Bronchus fibroblast of lung (primary cell): ENCODE results near the gene SMIM36. TPM values are rescaled to one million over a fixed set of nuclear protein-coding genes. Genes with fewer than 3 reads are reported as not detected.

Experiments used
- total RNA-seq: library from RNA; depleted of rRNA; stranded (reverse); fragments of >200 nt; gene quantifications from 2 replicates; pipeline ENCODE4 v1.2.3, GENCODE V29; 2015

Gene SMIM36
- not detected in 2 replicates for total RNA-seq

DNA sequence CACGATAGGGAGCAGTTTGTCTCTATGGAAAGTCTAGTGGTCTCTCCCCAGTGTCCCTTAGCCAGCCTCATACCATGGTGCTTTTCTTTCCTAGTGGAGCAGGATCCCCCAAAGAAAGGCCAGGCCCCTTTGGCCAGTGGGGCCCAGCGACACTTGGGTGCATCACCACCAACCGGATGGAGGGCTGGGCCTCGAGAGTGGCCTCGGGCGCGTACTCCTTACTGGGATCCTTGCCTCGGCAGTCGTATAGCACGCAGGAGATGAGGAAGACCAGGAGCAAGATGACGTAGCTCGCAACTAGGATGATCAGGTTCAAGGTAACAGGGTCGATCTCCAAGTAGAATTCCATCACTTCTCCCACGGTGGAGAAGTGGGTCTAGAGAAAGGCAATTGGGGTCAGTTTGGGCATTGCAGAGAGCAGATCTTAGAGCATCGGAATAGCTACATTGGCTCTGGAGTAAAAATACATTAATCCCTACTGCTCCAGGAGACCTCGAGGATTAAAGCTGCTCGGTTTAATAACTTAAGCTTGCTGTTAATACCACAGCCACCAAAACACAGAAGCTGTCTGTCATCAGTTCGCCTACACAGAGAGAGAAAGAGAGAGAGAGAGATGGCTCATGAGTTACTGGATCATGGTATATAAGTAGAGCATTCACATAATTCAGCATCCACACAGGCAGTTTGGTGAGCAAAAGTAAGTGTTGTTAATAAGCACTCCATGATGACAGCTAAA is at the start of gene SMIM36:
Gene SMIM36 (minus strand): TSS at position 467 of the 736 bp plus-strand sequence.

DNA sequence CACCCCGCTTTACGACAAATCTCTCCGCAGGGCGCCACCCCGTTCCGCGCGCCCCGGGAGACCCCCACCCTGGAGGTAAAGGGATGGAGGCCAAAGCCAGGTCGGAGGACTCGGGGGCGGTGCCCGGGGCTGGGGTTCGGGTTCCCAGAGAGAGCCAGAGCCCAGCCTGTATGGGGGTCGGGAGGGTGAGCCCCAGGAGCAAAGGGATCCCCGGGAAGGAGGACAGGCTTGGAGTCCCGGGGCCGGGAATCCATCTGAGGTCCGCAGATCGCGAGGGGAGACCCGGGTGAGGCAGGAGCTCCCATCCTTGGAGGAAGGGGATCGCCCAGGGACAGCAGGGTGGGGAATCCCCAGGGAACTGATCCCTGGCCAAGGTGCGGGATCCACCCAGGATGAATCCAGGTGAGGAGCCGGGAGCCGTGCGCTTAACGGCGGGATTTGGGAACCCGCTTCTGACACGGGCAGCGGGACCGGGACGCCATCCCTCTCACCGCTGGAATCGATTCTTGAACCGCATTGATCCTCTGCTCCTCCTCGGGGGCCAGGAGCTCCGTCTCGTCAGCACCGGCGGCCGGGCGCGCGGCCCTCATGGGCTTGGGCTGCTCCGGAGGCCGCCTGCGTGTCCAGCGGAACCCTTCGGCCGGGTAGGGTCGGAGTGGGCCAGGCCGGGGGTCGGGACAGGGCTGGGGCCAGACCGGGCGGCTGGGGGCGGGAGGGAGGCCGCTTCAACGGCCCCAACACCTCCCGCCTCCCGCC is 89.9 kb downstream of the SMIM36 start, which contains the start of gene MMD:
Gene MMD (minus strand): TSS at position 657 of the 756 bp plus-strand sequence. CDS start 140 bp downstream, at position 517.

Other genes with a start within 250 kb of the SMIM36 start
- gene HLF, start 246.5 kb downstream of the SMIM36 start, total RNA-seq, result 0.15 and 0.34 TPM in 2 replicates
- gene MMD, start 89.6 kb downstream of the SMIM36 start, total RNA-seq, result 44.6 and 48.6 TPM in 2 replicates
- 2.7 and 3.4 TPM in 2 replicates for gene TMEM100, start 211.4 kb upstream of the SMIM36 start, total RNA-seq
- gene PCTP, start 239.6 kb upstream of the SMIM36 start, total RNA-seq, result 15.2 and 18.3 TPM in 2 replicates